HG03135 (cell line): Measurements from ENCODE around the gene PTPRB.

ENCODE experiments used
- ATAC-seq: cut with Tn5 transposase; IDR thresholded peaks from one replicate; pipeline ENCODE4 v1.9.1; 2021; ENCODE audit warnings: mild to moderate bottlenecking, moderate library complexity; ENCODE audit not compliant: unreplicated experiment

PTPRB gene

GRCh38 chr12:70644861-70645260 lies 7.6 kb upstream of the PTPRB start:
- no peak for ATAC-seq

DNA sequence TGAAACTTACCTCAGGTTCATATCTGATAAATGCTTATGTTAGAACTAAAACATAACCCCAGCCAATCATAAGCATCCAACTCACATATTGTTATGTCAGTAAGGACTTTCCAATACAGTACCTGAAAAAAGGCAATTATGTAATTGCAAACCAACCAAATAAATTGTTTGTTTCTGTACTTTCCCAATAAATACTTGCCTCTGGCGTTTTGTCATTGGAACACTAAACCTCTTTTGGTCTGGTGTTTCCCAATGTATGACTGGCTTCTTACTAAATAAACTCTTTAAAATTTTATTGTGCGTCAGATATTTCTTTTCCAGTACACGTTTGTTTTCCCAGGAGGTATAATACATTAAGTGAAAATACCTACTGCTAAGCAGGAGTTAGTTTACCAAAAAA lies 6.7 kb upstream of the PTPRB start:
- ATAC-seq: no peak

GRCh38 chr12:70641691-70642090 lies 4.5 kb upstream of the PTPRB start:
- ATAC-seq: no peak

GRCh38 chr12:70640901-70641300 lies 3.7 kb upstream of the PTPRB start:
- ATAC-seq: no peak

DNA sequence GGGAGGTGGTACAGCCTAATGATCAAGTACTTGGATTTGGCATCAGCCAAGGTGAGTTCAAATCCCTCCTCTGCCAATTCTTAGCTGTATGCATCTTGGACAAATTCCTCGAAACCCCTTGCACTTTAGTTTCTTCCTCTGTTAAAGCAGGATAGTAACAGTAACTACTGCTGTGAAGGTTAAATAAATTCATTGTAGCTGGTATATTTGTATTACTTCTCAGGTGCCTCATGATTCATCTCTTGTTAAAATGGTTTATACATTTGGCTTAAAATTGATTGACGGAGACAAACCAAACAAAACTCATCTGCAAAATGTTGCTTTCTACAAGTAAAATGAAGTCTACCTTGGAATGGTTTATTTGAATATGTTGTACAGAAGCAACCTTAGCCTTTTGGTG lies 2.3 kb upstream of the PTPRB start:
- no peak for ATAC-seq

GRCh38 chr12:70638639-70639360 lies 1.6 kb upstream of the PTPRB start:
- ATAC-seq: no peak

DNA sequence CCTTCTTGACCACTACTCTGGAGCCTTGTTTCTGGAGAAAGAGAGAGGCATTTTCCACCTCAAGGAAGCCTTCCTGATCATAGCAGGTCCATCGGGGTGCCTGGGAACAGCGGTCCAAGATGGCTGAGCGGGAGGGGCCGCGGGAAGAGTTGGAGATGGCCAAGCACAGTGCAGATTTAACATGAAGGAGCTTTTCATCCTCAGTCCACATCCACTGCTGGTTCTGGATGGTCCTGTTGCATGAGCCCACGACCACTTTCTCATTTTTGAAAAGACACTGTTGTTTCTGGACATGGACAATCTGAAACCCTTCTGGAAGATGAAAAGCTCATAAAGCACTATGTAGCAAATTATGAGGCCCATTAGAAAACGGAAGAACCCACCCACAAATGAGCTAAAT lies 1.5 kb downstream of the PTPRB start:
- no peak for ATAC-seq

GRCh38 chr12:70628701-70629480 lies 8.3 kb downstream of the PTPRB start:
- ATAC-seq: no peak

DNA sequence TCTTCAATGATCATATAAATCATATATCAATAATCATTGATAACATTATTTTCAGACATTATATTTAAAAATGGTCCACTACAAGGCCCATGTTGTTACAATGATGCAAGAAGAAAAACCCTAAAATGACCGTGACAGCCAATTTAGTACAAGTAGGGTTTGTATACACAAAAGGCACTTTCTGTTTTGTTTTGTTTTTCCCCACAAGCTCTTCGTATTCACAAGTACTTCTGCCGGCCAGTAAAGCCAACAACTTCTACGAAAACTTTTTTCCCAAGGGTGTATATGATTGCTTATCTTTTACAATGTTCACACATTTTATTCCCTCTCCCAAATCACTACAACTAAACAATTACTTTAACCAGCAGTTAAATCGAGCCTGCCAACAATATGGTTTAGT lies 9.6 kb downstream of the PTPRB start:
- ATAC-seq: no peak

DNA sequence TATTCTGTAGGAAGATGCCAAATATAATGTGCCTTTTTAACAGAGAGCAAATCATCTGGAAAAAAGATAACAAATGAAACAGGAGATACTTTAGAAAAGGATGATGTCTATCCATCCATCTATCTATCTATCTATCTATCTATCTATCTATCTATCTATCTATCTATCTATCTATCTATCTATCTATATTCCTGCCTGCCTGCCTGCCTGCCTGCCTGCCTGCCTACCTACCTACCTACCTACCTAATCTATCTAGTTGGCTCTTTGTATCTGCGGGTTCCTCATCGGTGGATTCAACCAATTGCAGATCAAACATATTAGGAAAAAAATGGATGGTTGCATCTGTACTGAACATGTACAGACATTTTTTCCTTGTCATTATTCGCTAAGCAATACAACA lies 11.0 kb downstream of the PTPRB start:
- ATAC-seq: no peak

GRCh38 chr12:70619471-70620152 lies 17.6 kb downstream of the PTPRB start:
- ATAC-seq: no peak

DNA sequence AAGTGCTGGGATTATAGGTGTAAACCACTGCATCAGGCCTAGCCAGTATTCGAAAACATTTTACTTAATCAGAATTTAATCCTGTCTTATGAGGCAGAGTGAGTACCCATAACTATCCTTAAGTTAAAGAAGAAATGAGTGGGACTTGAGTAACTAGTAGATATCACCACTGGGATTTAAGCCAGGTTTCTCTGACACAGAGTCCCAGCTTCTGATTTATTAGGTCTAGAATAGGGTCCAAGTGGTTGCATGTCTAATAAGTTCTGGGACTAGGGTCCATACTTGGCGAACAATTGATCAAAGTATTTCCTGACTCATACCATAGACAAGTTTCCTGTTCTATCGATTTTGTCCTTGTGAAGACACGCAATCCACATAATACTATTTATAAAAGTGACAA lies 18.9 kb downstream of the PTPRB start:
- ATAC-seq: no peak

DNA sequence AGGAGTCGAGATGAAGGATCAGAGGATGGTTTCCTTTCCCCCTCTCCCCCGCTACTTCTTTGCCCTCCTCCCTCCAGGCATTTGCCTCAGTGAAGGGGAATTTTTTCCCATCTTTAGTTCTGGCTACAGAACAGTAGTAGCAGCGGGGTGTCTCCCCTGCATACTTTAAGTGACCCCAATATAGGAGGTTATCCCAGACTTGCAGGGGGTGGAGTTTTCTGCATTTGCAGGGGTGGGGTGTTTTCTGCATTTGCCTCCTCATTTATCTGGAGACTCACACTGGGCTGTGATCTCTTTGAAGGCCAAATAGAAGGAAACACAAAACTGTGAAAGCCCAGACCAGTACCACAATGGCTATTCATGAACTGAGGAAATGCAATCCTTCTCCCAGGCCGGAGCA lies 19.8 kb downstream of the PTPRB start:
- no peak for ATAC-seq

DNA sequence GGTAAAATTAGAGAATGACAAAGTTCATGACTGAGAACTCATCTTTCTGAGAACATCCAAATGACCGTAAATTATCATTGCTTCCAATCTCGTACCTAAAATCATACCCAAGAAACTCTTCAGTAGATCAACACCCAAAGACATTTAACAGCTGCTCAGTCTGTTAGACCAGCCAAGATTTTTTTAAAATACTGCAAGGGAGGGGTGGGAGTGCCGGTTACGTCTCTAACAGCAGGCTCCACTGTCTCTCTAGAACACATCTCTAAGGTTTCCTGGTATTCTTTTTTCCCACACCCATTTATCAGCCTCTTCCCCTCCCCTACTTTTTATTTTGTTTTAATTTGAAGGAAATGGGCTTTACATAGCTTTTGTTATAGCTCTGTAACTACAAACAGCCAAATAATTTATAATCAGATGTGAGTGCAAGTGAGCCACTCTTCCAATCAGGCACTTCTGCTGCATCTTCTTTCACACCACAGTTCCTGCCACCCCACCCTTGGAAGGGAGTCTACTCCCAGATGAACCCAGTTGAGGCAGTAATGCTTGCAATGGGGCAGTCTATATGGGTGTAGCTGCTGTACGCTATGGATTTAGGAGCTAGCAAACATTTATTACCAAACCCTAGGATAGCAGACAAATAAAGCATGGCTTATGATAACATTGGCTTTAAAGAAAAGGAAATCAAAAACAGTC lies 21.9 kb downstream of the PTPRB start:
- ATAC-seq: no peak

GRCh38 chr12:70609739-70610491 lies 27.3 kb downstream of the PTPRB start:
- ATAC-seq: no peak

GRCh38 chr12:70609203-70609602 lies 28.0 kb downstream of the PTPRB start:
- no peak for ATAC-seq

GRCh38 chr12:70608184-70608583 lies 29.0 kb downstream of the PTPRB start:
- ATAC-seq: no peak

- no peak for ATAC-seq
Observed at GRCh38 chr12:70607107-70607506, 30.1 kb downstream of the PTPRB start.

- no peak for ATAC-seq
Observed at GRCh38 chr12:70605976-70606375, 31.3 kb downstream of the PTPRB start.

GRCh38 chr12:70604662-70605061 lies 32.6 kb downstream of the PTPRB start:
- ATAC-seq: no peak

GRCh38 chr12:70603044-70603443 lies 34.2 kb downstream of the PTPRB start:
- no peak for ATAC-seq
